HepG2 (cell line): ENCODE measurements around the gene ETV2. TPM values are rescaled to one million over a fixed set of nuclear protein-coding genes. Genes with fewer than 3 reads are reported as not detected.

Experiments
- ETS1 ChIP-seq: sonication (generic); formaldehyde crosslinking; IDR thresholded peaks from 2 replicates; pipeline ENCODE4 v1.4.0; 2020; ENCODE audit warnings: missing genetic modification reagents
- HOXD1 ChIP-seq: sonication (generic); formaldehyde crosslinking; IDR thresholded peaks from 2 replicates; pipeline ENCODE4 v1.5.0; 2020; ENCODE audit warnings: missing genetic modification reagents
- KLF6 ChIP-seq: IDR thresholded peaks from 2 replicates; pipeline ENCODE4 v1.8.0; 2016; ENCODE audit warnings: missing biosample characterization, missing genetic modification reagents
- MXD1 ChIP-seq: sonication (generic); formaldehyde crosslinking; IDR thresholded peaks from 2 replicates; pipeline ENCODE4 v1.4.0; 2020; ENCODE audit warnings: mild to moderate bottlenecking, missing genetic modification reagents
- NCOA5 ChIP-seq: sonication (generic); formaldehyde crosslinking; IDR thresholded peaks from 2 replicates; pipeline ENCODE4 v1.4.0; 2020; ENCODE audit warnings: missing genetic modification reagents
- NR0B2 ChIP-seq: sonication (generic); formaldehyde crosslinking; IDR thresholded peaks from 2 replicates; pipeline ENCODE4 v1.4.0; 2020; ENCODE audit warnings: mild to moderate bottlenecking, missing genetic modification reagents
- RXRA ChIP-seq: sonication (generic); formaldehyde crosslinking; IDR thresholded peaks from 2 replicates; pipeline ENCODE4 v1.5.1; 2020; ENCODE audit warnings: missing genetic modification reagents
- TBL1XR1 ChIP-seq: fragments of 150-350 bp; IDR thresholded peaks from 2 replicates; pipeline ENCODE4 v1.6.1; 2014; ENCODE audit warnings: borderline replicate concordance, low read length; ENCODE audit not compliant: partially characterized antibody
- USF2 ChIP-seq, 2 experiments: sonication (generic) in 1 of 2; formaldehyde crosslinking in 1 of 2; IDR thresholded peaks; 2 replicates each; pipeline versions ENCODE4 v1.5.1 to v1.6.1; 2011 to 2020; ENCODE audit warnings: borderline replicate concordance in 1 of 2, low read depth in 1 of 2, low read length in 1 of 2, mild to moderate bottlenecking in 1 of 2, missing genetic modification reagents in 1 of 2, moderate library complexity in 1 of 2
- ZNF256 ChIP-seq: sonication (generic); formaldehyde crosslinking; conservative IDR thresholded peaks from 2 replicates; pipeline ENCODE4 v1.4.0; 2020; ENCODE audit warnings: missing genetic modification reagents
- ZNF280B ChIP-seq: sonication (generic); formaldehyde crosslinking; IDR thresholded peaks from 2 replicates; pipeline ENCODE4 v1.5.0; 2020; ENCODE audit warnings: missing genetic modification reagents, mild to moderate bottlenecking, borderline replicate concordance
- ZNF451 ChIP-seq: sonication (generic); formaldehyde crosslinking; IDR thresholded peaks from 2 replicates; pipeline ENCODE4 v1.5.0; 2020; ENCODE audit warnings: mild to moderate bottlenecking, missing genetic modification reagents
- ZNF510 ChIP-seq: sonication (generic); formaldehyde crosslinking; IDR thresholded peaks from 2 replicates; pipeline ENCODE4 v1.4.0; 2020; ENCODE audit warnings: low read depth, mild to moderate bottlenecking, missing genetic modification reagents
- ZNF589 ChIP-seq: sonication (generic); formaldehyde crosslinking; conservative IDR thresholded peaks from 2 replicates; pipeline ENCODE4 v1.8.0; 2022; ENCODE audit warnings: mild to moderate bottlenecking, moderate library complexity, missing genetic modification reagents
- ZNF598 ChIP-seq: sonication (generic); formaldehyde crosslinking; IDR thresholded peaks from 2 replicates; pipeline ENCODE4 v1.5.1; 2020; ENCODE audit warnings: mild to moderate bottlenecking, missing genetic modification reagents, borderline replicate concordance
- polyA plus RNA-seq, 8 experiments: library from polyadenylated mRNA; depleted of rRNA in 3 of 8; stranded (reverse) in 7 of 8; unstranded in 1 of 8; fragments of >200 nt; fragmentation: Illumina TruSeq in 4 of 8; extraction: Trizol in 4 of 8; gene quantifications; 2 replicates each; pipeline versions ENCODE4 v1.2.1 to v1.2.3, GENCODE V29; 2011 to 2016; ENCODE audit warnings: low read depth in 4 of 8, missing spikeins in 1 of 8, mixed read lengths in 1 of 8; ENCODE audit not compliant: insufficient read depth in 1 of 8
- total RNA-seq, 5 experiments: library from RNA; depleted of rRNA; stranded (reverse); fragments of >200 nt; fragmentation: Illumina TruSeq; extraction: Trizol; gene quantifications; 2 replicates each; pipeline ENCODE4 v1.2.3, GENCODE V29; 2016; ENCODE audit warnings: low read depth in 1 of 5

ETV2 gene
- total and polyA plus RNA-seq, 2 of the 13 experiments (the other 11 are each of a cell fraction or from before 2014, with no cell fraction given): 0.07 to 0.20 TPM

- peak; percentile 52; the same call in 1 of the 2 replicates for TF ChIP-seq NR0B2 (CRISPR knock-in tag)
- TF ChIP-seq ZNF510 (CRISPR knock-in tag): no peak; the same call in 1 of the 2 replicates
- 0 out of 2 replicates have a peak, but pooled peaks have one; percentile 56 for TF ChIP-seq ZNF451 (CRISPR knock-in tag)
- peak; percentile 50 for TF ChIP-seq RXRA
- TF ChIP-seq TBL1XR1: peak; percentile 61
- 0 out of 2 replicates have a peak, but pooled peaks have one; percentile 45 for TF ChIP-seq ZNF256 (CRISPR knock-in tag)
- TF ChIP-seq ZNF280B (CRISPR knock-in tag): no peak
- TF ChIP-seq ZNF598 (CRISPR knock-in tag): no peak
- no peak for TF ChIP-seq USF2 (IDR thresholded peaks at IDR 0.05; ENCODE audit: low read depth, low read length)
- no peak for TF ChIP-seq USF2 (CRISPR knock-in tag; IDR thresholded peaks at IDR 0.05; ENCODE audit: borderline replicate concordance)
- TF ChIP-seq MXD1 (CRISPR knock-in tag): peak; percentile 41; the same call in 1 of the 2 replicates
- TF ChIP-seq KLF6 (CRISPR knock-in tag): 0 out of 2 replicates have a peak, but pooled peaks have one; percentile 36
- TF ChIP-seq HOXD1 (CRISPR knock-in tag): 0 out of 2 replicates have a peak, but pooled peaks have one; percentile 24
- TF ChIP-seq ETS1 (CRISPR knock-in tag): no peak
- no peak for TF ChIP-seq NCOA5 (CRISPR knock-in tag)
- no peak for TF ChIP-seq ZNF589 (CRISPR knock-in tag)
These were observed 28.8 kb upstream of the ETV2 start, which contains the start of gene HAUS5 (continued) for GRCh38 chr19:35612559-35613321.
